NCI-H774 (cell line): Measurements from ENCODE around the gene GMEB2.
"Not testable (repeated sequence)": the region's sequence is repeated elsewhere in the genome, so short reads cannot be mapped to it uniquely, and the experiment has no call there.

ENCODE experiments used
- DNase-seq: peaks from one replicate; lab custom pipeline; 2025; lab: John Stamatoyannopoulos, UW

The GMEB2 gene

DNA sequence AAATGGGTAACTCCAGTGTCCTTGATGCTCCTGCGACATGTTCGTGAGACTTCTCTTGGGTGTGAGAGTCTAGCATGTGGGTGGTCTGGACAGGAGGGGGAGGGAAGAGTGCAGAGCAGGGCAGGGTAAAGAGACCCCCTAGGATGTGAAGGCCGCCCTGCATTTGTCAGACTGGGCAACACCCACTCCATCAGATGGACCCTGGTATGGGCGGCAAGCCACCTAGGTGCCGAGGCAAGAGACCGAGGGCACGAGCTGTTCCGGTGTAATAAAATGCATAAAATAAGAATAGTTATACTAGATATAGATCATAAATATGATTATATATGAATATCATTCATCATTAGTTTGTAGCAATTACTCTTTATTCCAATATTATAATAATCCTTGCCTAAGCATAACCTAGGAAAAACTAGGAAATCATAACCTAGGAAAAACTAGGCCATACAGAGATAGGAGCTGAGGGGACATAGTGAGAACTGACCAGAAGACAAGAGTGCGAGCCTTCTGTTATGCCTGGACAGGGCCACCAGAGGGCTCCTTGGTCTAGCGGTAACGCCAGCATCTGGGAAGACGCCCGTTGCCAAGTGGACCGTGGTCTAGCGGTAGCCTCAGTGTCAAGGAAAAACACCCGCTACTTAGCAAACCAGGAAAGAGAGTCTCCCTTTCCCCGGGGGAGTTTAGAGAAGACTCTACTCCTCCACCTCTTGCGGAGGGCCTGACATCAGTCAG, 12.9 kb downstream of the GMEB2 start:
- not testable (repeated sequence) for DNase-seq

- DNase-seq = no peak
Observed at GRCh38 chr20:63612276-63612931, 14.5 kb downstream of the GMEB2 start.

- no peak for DNase-seq
Observed at GRCh38 chr20:63611646-63612045, 15.3 kb downstream of the GMEB2 start.

DNA sequence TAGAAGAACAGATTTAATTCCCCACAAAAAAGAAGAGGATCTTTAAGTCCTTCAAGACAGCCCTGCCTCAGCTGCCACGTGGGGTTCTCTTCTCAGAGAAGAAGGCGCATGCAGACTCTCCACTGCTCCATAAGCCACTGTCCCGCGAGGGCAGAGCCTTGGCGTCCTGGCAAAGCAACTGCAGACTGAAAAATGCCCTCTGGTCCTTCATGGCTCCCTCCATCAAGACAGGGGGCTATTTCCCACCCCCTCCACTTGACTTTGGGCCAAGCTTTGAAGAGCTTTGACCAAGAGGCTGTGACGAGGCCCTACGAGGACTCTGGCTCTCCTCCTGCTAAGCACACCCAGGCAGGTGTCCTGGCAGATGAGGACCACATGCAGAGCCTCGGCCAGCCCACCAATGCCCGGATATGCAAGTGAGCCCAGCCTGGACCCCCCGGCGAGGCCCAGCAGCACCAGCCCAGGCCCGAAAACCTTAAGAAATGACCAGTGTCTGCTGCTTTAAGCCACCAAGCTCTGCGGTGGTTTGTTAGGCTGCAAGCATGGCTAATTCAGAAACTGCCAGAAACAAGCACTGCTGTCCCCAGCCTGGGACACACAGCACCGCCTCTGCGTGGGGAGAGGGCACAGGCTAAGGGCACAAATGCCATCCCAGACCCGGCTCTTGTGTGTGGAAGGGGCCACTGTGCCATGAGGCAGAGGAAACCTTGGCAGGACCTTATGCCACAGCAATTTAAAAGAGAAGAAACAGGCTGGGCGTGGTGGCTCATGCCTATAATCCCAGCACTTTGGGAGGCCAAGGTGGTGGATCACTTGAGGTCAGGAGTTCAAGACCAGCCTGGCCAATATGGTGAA, 16.1 kb downstream of the GMEB2 start:
- no peak for DNase-seq

GRCh38 chr20:63606686-63607085, 20.2 kb downstream of the GMEB2 start:
- DNase-seq = no peak

DNA sequence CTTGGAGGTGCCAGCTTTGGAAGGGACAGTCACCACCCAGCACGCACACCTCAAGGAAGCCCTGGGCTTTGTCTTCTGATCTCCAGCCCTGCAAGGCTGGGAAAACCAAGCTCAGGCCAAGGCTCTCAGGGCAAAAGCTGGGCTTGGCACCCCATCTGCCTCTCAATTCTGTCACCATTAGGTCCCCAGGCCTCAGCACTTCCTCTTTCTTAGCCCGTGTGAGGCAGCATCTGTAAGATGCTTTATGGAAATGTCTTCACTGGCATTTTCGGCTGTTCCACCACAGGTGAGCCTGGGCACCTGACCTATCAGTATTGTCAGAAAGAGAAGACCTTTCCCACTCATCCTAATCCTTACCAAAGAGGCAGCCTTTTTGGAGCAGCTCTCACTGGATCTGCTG, 24.6 kb downstream of the GMEB2 start:
- no peak for DNase-seq

DNA sequence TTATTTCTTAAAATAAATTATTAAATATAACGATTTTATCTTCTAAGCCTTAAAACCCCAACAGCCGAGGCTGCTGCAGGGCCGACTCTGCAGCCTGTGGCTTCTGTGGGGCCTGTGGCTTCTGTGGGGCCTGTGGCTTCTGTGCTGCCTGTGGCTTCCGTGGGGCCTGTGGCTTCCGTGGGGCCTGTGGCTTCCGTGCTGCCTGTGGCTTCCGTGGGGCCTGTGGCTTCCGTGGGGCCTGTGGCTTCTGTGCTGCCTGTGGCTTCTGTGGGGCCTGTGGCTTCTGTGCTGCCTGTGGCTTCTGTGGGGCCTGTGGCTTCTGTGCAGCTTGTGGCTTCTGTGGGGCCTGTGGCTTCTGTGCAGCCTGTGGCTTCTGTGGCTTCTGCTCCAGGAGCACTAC, 25.2 kb downstream of the GMEB2 start:
- not testable (repeated sequence) for DNase-seq

DNA sequence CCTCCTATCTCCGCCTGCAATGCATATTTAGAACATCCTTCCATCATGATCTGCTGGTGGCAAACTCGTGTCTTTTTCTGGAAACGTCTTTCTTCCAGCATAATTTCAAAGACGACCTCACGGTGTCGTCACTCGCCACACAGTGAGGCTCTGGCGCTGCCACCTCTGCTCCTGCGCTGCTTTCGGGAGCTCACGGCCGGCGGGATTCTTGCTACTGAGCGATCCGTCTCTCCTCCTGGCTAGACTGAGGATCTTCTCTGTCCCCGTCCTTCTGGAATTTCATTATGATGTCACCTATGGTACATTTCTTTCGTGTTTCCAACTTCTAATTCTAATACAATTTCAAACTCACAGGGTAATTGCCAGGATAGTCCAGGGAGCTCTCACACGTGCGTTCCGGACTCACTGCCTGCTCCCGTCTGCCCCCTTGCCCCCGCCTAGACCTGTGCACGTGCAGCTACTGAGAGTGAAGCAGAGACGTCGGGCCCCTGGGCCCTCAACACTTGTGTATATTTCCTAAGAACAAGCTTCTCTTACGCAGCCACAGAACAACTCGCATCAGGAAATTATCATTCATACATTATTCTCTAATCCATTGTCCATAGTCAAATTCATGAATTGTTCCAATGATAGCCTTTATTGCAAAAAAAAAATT, 27.4 kb downstream of the GMEB2 start:
- DNase-seq = no peak

GRCh38 chr20:63598479-63599395, 28.2 kb downstream of the GMEB2 start:
- DNase-seq = no peak

DNA sequence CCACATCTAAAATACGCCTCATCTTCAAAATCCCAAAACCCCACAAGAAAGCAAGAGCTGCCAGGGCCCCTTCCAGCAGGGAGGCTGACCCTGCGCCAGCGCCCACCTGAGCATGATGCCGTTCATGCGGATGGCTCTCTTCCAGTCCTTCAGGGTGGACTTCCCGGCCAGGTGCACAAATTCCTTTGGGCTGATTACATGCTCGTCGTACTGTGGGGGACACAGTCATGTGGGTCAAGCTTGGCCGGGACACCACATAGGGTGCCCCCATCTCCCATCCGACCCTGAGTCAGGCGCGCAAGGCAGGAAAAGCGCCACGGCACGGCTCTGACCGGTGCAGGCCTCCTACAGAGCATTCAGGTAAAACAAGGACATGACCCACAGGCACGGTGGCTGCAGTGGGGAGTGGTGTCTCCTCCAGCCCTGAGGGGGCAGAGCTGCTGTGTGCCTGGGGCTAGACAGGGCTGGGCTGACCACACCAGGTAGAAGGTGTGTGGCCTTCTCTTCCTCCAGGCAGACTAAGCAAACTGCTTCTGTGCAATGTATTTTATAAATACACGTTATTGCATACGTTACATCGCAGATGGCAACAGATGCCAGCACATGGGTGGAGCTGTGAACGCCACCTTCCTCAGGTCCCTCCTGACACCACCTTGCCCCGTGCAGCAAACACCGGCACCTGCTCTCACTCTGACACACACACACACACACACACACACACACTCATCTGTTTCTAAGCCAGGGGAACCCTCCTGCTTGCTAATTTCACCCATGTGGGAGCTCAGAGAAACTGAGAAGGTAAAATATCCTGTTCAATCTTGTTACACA, 29.0 kb downstream of the GMEB2 start:
- no peak for DNase-seq

DNA sequence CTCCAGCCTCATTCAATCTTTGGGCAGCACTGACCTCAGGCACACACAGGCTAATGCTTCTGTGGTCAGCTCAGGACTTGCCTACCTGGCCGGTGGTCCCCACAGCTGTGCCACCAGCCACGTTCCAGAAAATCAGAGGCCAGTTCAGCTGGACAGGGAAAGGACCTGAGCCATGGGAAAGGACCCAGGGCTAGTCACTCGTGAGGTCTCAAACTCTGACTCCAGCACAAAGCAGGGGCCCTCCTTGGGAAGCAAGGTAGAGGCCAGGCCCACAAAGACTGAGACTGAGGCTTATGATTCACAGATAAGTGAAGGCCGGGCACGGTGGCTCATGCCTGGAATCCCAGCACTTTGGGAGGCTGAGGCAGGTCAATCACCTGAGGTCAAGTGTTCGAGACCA, 30.5 kb downstream of the GMEB2 start:
- no peak for DNase-seq

GRCh38 chr20:63595416-63596127, 31.3 kb downstream of the GMEB2 start:
- no peak for DNase-seq

- DNase-seq = no peak
Observed at GRCh38 chr20:63594043-63594561, 32.8 kb downstream of the GMEB2 start.

DNA sequence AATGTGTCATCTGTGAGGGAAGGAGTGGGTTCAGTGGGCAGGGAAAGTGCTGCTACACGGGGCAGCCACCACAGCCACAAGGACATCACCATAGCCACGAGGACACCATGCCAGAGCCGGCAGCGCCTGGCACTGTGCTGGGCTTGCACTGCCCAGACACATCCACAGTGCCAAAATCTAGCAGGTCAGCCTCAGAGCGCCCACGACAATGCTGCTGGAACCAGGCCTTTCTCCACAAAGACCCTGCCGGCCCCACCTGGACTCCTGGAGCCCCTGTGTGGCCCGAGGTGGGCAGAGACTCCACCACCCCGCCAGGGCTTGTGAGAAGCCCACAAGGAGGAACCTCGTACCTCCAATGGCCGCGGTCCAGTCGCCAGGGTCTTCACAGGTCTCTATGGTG, 34.2 kb downstream of the GMEB2 start:
- no peak for DNase-seq

GRCh38 chr20:63591786-63592355, 35.0 kb downstream of the GMEB2 start:
- DNase-seq = no peak

DNA sequence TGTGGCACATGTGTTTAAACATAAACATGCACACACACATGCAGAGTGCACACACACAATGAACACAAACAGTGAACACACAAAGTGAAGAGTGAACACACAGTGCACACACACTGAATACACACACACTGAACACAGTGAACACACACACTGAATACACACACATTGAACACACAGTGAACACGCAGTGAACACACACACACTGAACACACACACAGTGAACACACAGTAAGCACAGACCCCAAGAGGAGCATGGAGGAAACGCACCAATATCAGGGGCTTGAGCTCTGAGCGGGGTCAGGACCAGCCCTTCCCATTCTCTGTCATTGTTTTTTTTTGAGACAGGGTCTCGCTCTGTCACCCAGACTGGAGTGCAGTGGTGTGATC, 35.8 kb downstream of the GMEB2 start:
- DNase-seq = no peak

DNA sequence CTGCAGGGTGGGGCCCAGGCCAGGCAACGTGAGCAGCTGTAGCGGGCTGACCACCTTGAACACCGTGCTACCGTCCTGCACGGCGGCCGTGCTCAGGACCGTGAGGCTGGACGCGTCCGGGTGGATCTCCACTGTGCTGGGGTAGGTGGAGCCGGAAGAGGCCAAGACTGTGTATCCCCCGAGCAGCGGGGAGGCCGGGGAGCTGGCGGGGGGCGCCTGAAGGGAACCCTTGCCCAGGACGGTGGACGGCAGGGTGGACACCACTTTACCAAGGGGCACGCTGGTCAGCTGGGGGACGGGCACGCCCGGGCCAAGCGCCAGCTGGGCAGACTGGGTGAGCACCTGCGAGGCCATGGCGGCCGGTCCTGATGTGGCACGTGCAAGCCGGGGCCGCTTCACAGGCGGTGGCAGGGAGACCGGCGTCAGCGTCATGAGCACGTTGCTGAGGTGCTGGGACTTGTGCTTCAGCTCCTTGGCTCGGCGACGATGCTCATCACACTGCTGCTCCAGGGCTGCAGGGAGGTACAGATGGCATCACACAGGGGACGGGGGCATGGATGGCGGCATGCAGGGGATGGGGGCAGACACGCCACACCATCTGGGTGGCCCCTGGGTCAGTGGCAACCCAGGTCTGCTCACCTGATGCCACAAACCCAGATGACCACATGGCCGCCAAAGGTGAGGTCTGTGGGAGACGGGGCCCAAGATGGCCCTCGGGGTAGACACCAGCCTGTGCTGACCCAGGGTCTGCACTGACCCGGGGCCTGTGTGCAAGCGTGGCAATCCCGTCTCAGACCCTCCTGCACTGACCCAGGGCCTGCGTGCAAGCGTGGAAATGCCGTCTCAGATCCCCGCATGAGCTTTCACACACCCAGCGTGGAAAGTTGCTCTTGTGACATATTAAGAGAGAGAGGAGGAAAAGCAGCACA, 36.4 kb downstream of the GMEB2 start:
- DNase-seq = no peak
